K562 (cell line): ENCODE data around the gene ALCAM. TPM values are rescaled to one million over a fixed set of nuclear protein-coding genes. Genes with fewer than 3 reads are reported as not detected.

ENCODE experiments used
- ATAC-seq: fragments of 200-7000 bp; cut with Tn5 transposase; 3 replicates; pipeline ENCODE4 v1.9.1; 2020; ENCODE audit warnings: moderate library complexity
- BruUV-seq: library from RNA; stranded (reverse); fragments of 400-500 nt; replicated peaks from 2 replicates; lab custom pipeline; 2021; lab: Mats Ljungman, UMichigan
- CTCF ChIA-PET: fragments of 300-600 bp; formaldehyde crosslinking; extraction: SDS; loops from one replicate; lab custom pipeline; 2021; ENCODE audit warnings: low intra/inter-chr PET ratio; lab: Yijun Ruan, JAX
- POLR2A ChIA-PET: fragments of 300-600, 350-650 bp; sonication (Branson Sonifier 250); formaldehyde crosslinking; extraction: SDS; loops from one replicate; lab custom pipeline; 2021; ENCODE audit warnings: antibody characterized with exemption, inconsistent platforms; lab: Yijun Ruan, JAX
- DNase-seq, 4 experiments: peaks; one replicate each; pipeline versions ENCODE4 v3.0.0 to v3.0.0-alpha.2; 2011 to 2018; ENCODE audit warnings: low spot score in 3 of 4, mixed read lengths in 3 of 4; ENCODE audit errors: extremely low read depth in 1 of 4
- FAIRE-seq: peaks from 2 replicates; lab custom pipeline; 2011; peaks lifted over from hg19 to GRCh38; lab: Jason Lieb, UNC
- H2AFZ ChIP-seq: 2 replicates; pipeline ENCODE4 v1.6.0; 2011; ENCODE audit warnings: low read depth, low read length, control low read depth, inconsistent platforms
- H3K27ac ChIP-seq: fragments of 200-600 bp; 3 replicates; pipeline ENCODE4 v1.8.0; 2011; ENCODE audit warnings: low read depth, mild to moderate bottlenecking, control low read depth, inconsistent platforms, low read length, moderate library complexity, mixed read lengths; ENCODE audit errors: extremely low read depth
- H3K27me3 ChIP-seq, 2 experiments: fragments of 300-600 bp in 1 of 2; 2 replicates in 1 of 2; 3 replicates in 1 of 2; pipeline versions ENCODE4 v1.6.0 to v1.8.0; 2011; ENCODE audit warnings: inconsistent platforms in 2 of 2, low read length in 2 of 2, mild to moderate bottlenecking in 1 of 2, mixed read lengths in 1 of 2, moderate library complexity in 1 of 2; ENCODE audit not compliant: control insufficient read depth in 2 of 2, insufficient read depth in 2 of 2
- H3K36me3 ChIP-seq: fragments of 300-600 bp; 3 replicates; pipeline ENCODE4 v1.8.0; 2011; ENCODE audit warnings: mild to moderate bottlenecking, low read length, inconsistent platforms; ENCODE audit not compliant: control insufficient read depth, insufficient read depth
- H3K4me1 ChIP-seq, 2 experiments: fragments of 200-600 bp in 1 of 2; replicated peaks in 1 of 2; 2 replicates in 1 of 2; 3 replicates in 1 of 2; pipeline versions ENCODE4 v1.5.1 to v1.8.0; 2011; ENCODE audit warnings: inconsistent platforms in 2 of 2, low read length in 2 of 2, mild to moderate bottlenecking in 1 of 2, mixed read lengths in 1 of 2, moderate library complexity in 1 of 2; ENCODE audit not compliant: control insufficient read depth in 2 of 2, insufficient read depth in 2 of 2
- H3K4me2 ChIP-seq: 2 replicates; pipeline ENCODE4 v1.6.1; 2011; ENCODE audit warnings: low read length, control low read depth, inconsistent platforms, mixed read lengths; ENCODE audit not compliant: insufficient read depth
- H3K4me3 ChIP-seq: fragments of 200-600 bp; sonication (generic), shearing (Covaris generic); 2 replicates; pipeline ENCODE4 v1.5.1; 2016; ENCODE audit warnings: control low read depth, inconsistent platforms
- H3K79me2 ChIP-seq: fragments of 200-600 bp; 3 replicates; pipeline ENCODE4 v1.8.0; 2011; ENCODE audit warnings: low read length, inconsistent platforms; ENCODE audit not compliant: control insufficient read depth, insufficient read depth
- H3K9ac ChIP-seq, 2 experiments: 2 replicates each; pipeline versions ENCODE4 v1.6.0 to v1.6.1; 2011; ENCODE audit warnings: low read depth in 2 of 2, low read length in 2 of 2, control low read depth in 1 of 2, inconsistent platforms in 1 of 2, mild to moderate bottlenecking in 1 of 2, mixed read lengths in 1 of 2; ENCODE audit not compliant: insufficient read depth in 1 of 2
- H3K9me1 ChIP-seq: one replicate; pipeline ENCODE4 v1.6.0; 2011; ENCODE audit warnings: inconsistent platforms, mild to moderate bottlenecking, low read length, moderate library complexity; ENCODE audit not compliant: control insufficient read depth, insufficient read depth
- H3K9me3 ChIP-seq: replicated peaks from 2 replicates; pipeline ENCODE4 v1.5.1; 2011; ENCODE audit warnings: low read depth, low read length, inconsistent platforms; ENCODE audit not compliant: control insufficient read depth, insufficient read depth
- H4K20me1 ChIP-seq: replicated peaks from 2 replicates; pipeline ENCODE4 v1.6.1; 2011; ENCODE audit warnings: low read length, inconsistent platforms, mixed read lengths; ENCODE audit not compliant: control insufficient read depth, insufficient read depth
- CEBPB ChIP-seq: fragments of 450-650 bp; IDR thresholded peaks from 2 replicates; pipeline ENCODE4 v1.6.1; 2016; ENCODE audit warnings: missing genetic modification characterization, missing compliant biosample characterization
- PHF8 ChIP-seq: fragments of 200-600 bp; sonication (generic); IDR thresholded peaks from 2 replicates; pipeline ENCODE4 v1.6.1; 2012; ENCODE audit warnings: mixed run types, mild to moderate bottlenecking, inconsistent platforms, low read length, moderate library complexity, borderline replicate concordance
- RBM34 ChIP-seq: fragments of 200-400 bp; formaldehyde crosslinking; IDR thresholded peaks from 2 replicates; pipeline ENCODE4 v1.6.1; 2018; ENCODE audit warnings: low read length, borderline replicate concordance; ENCODE audit not compliant: insufficient read depth
- SIN3B ChIP-seq: fragments of 450-650 bp; IDR thresholded peaks from 2 replicates; pipeline ENCODE4 v1.6.1; 2017; ENCODE audit warnings: low read depth, mild to moderate bottlenecking, moderate library complexity
- STAT5A ChIP-seq: IDR thresholded peaks from 2 replicates; pipeline ENCODE4 v1.6.1; 2012; ENCODE audit warnings: low read length, inconsistent platforms, borderline replicate concordance
- TARDBP ChIP-seq: fragments of 450-650 bp; IDR thresholded peaks from 2 replicates; pipeline ENCODE4 v1.6.1; 2016
- ZNF766 ChIP-seq: fragments of 200-800 bp; sonication (Bioruptor generic); conservative IDR thresholded peaks from 2 replicates; pipeline ENCODE4 v1.6.1; 2016; ENCODE audit warnings: missing genetic modification characterization, missing compliant biosample characterization
- WGBS: fragments of 100-300 bp; shearing (Covaris generic); methylation state at CpG from one replicate; pipeline ENCODE4 v1.1.6; 2016; ENCODE audit warnings: low coverage, mixed read lengths; ENCODE audit not compliant: insufficient coverage; ENCODE audit errors: missing lambda C conversion rate; 5-methylcytosine and 5-hydroxymethylcytosine counted together
- in situ Hi-C: fragments of 300-500 bp; cut with MboI; formaldehyde crosslinking; loops from 4 replicates; pipeline ENCODE4 v1.15.0; 2018; ENCODE audit warnings: inconsistent platforms, mixed read lengths
- intact Hi-C: fragments of 100-400 bp; cut with micrococcal nuclease; formaldehyde crosslinking; loops from 2 replicates; pipeline ENCODE4 v1.14.2; 2022
- polyA plus RNA-seq, 8 experiments: library from polyadenylated mRNA; depleted of rRNA in 4 of 8; stranded (reverse) in 5 of 8; unstranded in 3 of 8; fragments of >200 nt; fragmentation: Nextera tagmentation in 2 of 8; fragmentation: Illumina TruSeq in 1 of 8; extraction: Ambion mirVana in 2 of 8; extraction: Trizol in 1 of 8; gene quantifications; 2 replicates each; pipeline versions ENCODE4 v1.2.1 to v1.2.3, GENCODE V29; 2011 to 2014; ENCODE audit warnings: inconsistent platforms in 1 of 8, missing spikeins in 1 of 8
- total RNA-seq, 7 experiments: library from RNA; depleted of rRNA in 6 of 7; stranded (reverse); fragments of >200 nt in 6 of 7; fragmentation: Illumina TruSeq in 2 of 7; extraction: Trizol in 2 of 7; gene quantifications; 2 replicates each; pipeline versions ENCODE4 v1.2.1 to v1.2.3, GENCODE V29; 2011 to 2021; ENCODE audit warnings: low replicate concordance in 1 of 7
- TF ChIP-seq, protein P1 (sequence below): fragments of 200-800 bp; sonication (Bioruptor generic); IDR thresholded peaks from 2 replicates; pipeline ENCODE4 v1.6.1; 2017; ENCODE audit warnings: missing genetic modification characterization, missing compliant biosample characterization
- TF ChIP-seq, protein P2 (sequence below): fragments of 450-650 bp; formaldehyde crosslinking; IDR thresholded peaks from 2 replicates; pipeline ENCODE4 v1.4.0; 2022; ENCODE audit warnings: missing genetic modification characterization

ALCAM gene
- total and polyA plus RNA-seq, 9 of the 15 experiments (the other 6 are each of a cell fraction or from before 2014, with no cell fraction given): 0.03 to 0.98 (median 0.14) TPM; not detected in 1

DNA sequence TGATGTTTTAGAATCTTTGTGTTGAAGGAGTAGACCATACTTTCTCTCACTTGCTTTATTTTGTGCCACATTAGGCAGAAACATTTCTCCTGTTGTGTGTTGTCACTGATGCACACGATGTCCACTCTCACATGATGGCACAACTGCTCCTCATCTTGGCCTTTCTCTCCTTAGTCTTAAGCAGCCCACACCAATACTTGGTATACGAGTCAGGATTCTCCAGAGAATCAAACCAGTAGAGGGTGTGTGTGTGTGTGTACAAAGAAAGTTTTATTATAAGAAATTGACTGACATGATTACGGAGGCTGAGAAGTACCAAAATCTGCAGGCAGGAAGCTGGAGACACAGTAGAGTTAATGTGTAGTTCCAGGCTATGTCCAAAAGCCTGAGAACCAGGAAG lies 187.1 kb downstream of the ALCAM start:
- ChIA-PET CTCF (no interaction called here), POLR2A (no interaction called here)
- Histone ChIP-seq H3K27ac (no peak overlapping the region), H3K4me3 (no peak overlapping the region), H3K79me2 (no peaks in the 10 kb centered on the region), H3K36me3 (no peaks in the 10 kb centered on the region), H3K9me3 (no peaks in the 10 kb centered on the region), H4K20me1 (no peaks in the 10 kb centered on the region), H3K9me1 (no peaks in the 10 kb centered on the region), H3K4me2 (no peak overlapping the region), H3K27me3 (no peaks in the 10 kb centered on the region)
- FAIRE-seq: no peak
- no TSS peak for BruUV-seq
- 0% methylated on average over 2 of the region's 3 CpGs for WGBS
- TF ChIP-seq CEBPB (tag): no peak
- TF ChIP-seq, all 486 proteins: peak for 0
- in situ Hi-C loops (no loop called here), intact Hi-C loops (no loop called here)
- DNase-seq: no peak
- Histone ChIP-seq H3K9ac (no peak overlapping the region), H3K4me1 (no peaks in the 10 kb centered on the region), H2AFZ (no peak overlapping the region)
- no peak for ATAC-seq

DNA sequence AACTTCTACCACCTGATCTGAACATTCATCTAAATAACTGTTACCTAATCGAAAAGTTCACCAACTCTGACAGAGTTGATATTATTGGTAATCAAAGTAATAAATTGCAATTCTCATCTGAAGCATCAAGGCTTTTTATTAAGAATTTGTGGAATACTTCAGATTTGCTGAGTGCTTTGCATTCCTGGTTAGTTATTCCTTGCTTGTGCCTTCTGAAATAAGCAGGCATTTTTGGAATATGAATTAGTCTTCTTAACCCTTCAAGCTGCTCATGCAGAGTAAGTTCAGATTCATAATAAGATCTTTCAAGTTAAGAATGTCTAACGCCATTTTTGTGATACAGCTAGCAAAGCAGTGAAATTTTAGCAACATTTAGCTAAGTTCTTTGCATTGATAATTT lies 188.5 kb downstream of the ALCAM start:
- no TSS peak for BruUV-seq
- POLR2A ChIA-PET: no interaction called here
- Histone ChIP-seq H4K20me1 (no peaks in the 10 kb centered on the region), H3K4me3 (no peak overlapping the region), H3K9me1 (no peaks in the 10 kb centered on the region), H3K36me3 (no peaks in the 10 kb centered on the region), H3K27ac (no peak overlapping the region), H3K4me1 (no peaks in the 10 kb centered on the region), H3K9ac (no peak overlapping the region), H3K27me3 (no peaks in the 10 kb centered on the region), H3K4me2 (no peak overlapping the region), H3K79me2 (no peaks in the 10 kb centered on the region), H2AFZ (no peak overlapping the region), H3K9me3 (no peaks in the 10 kb centered on the region)
- CTCF ChIA-PET: no interaction called here
- DNase-seq: no peak
- in situ Hi-C loops (no loop called here), intact Hi-C loops (no loop called here)
- ATAC-seq: no peak
- WGBS: 0% methylated on average over 2 of the region's 2 CpGs
- TF ChIP-seq, protein P1, sequence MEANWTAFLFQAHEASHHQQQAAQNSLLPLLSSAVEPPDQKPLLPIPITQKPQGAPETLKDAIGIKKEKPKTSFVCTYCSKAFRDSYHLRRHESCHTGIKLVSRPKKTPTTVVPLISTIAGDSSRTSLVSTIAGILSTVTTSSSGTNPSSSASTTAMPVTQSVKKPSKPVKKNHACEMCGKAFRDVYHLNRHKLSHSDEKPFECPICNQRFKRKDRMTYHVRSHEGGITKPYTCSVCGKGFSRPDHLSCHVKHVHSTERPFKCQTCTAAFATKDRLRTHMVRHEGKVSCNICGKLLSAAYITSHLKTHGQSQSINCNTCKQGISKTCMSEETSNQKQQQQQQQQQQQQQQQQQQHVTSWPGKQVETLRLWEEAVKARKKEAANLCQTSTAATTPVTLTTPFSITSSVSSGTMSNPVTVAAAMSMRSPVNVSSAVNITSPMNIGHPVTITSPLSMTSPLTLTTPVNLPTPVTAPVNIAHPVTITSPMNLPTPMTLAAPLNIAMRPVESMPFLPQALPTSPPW (CRISPR knock-in tag): no peak
- TF ChIP-seq PHF8 (no peak), SIN3B (no peak), ZNF766 (no peak), STAT5A (no peak), TARDBP (no peak), RBM34 (no peak)
- TF ChIP-seq, protein P2, sequence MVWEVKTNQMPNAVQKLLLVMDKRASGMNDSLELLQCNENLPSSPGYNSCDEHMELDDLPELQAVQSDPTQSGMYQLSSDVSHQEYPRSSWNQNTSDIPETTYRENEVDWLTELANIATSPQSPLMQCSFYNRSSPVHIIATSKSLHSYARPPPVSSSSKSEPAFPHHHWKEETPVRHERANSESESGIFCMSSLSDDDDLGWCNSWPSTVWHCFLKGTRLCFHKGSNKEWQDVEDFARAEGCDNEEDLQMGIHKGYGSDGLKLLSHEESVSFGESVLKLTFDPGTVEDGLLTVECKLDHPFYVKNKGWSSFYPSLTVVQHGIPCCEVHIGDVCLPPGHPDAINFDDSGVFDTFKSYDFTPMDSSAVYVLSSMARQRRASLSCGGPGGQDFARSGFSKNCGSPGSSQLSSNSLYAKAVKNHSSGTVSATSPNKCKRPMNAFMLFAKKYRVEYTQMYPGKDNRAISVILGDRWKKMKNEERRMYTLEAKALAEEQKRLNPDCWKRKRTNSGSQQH (CRISPR knock-in tag): no peak
- no peak for FAIRE-seq
